H9 (cell line): ENCODE measurements around the gene TMEM225. TPM values are rescaled to one million over a fixed set of nuclear protein-coding genes. Genes with fewer than 3 reads are reported as not detected.

Experiments
- DNase-seq: peaks from one replicate; pipeline ENCODE4 v3.0.0-alpha.2; 2017
- H2AFZ ChIP-seq: one replicate; pipeline ENCODE4 v1.6.1; 2013; ENCODE audit warnings: mild to moderate bottlenecking, low read length, control low read depth, moderate library complexity
- H2AK5ac ChIP-seq: 2 replicates; pipeline ENCODE4 v1.6.1; 2013; ENCODE audit warnings: low read length, control low read depth, mixed read lengths; ENCODE audit not compliant: insufficient read length
- H2BK120ac ChIP-seq: one replicate; pipeline ENCODE4 v1.6.1; 2013; ENCODE audit warnings: low read depth, mild to moderate bottlenecking, low read length, control low read depth, inconsistent platforms; ENCODE audit not compliant: poor library complexity, severe bottlenecking
- H2BK12ac ChIP-seq: 2 replicates; pipeline ENCODE4 v1.6.1; 2013; ENCODE audit warnings: low read length, control low read depth, mixed read lengths, low read depth; ENCODE audit not compliant: insufficient read length
- H2BK15ac ChIP-seq: 2 replicates; pipeline ENCODE4 v1.6.1; 2013; ENCODE audit warnings: low read depth, low read length, control low read depth
- H2BK20ac ChIP-seq: one replicate; pipeline ENCODE4 v1.6.1; 2013; ENCODE audit warnings: low read depth, mild to moderate bottlenecking, low read length, control low read depth, inconsistent platforms; ENCODE audit not compliant: poor library complexity, severe bottlenecking
- H2BK5ac ChIP-seq: 2 replicates; pipeline ENCODE4 v1.6.1; 2013; ENCODE audit warnings: low read length, control low read depth, mixed read lengths; ENCODE audit not compliant: insufficient read length
- H3K14ac ChIP-seq: 2 replicates; pipeline ENCODE4 v1.6.1; 2013; ENCODE audit warnings: low read length, control low read depth; ENCODE audit not compliant: insufficient read depth
- H3K18ac ChIP-seq: 2 replicates; pipeline ENCODE4 v1.6.1; 2013; ENCODE audit warnings: low read depth, mild to moderate bottlenecking, mixed read lengths, low read length, control low read depth; ENCODE audit not compliant: insufficient read length
- H3K23ac ChIP-seq: 2 replicates; pipeline ENCODE4 v1.6.1; 2013; ENCODE audit warnings: low read length, control low read depth, mixed read lengths, low read depth; ENCODE audit not compliant: insufficient read length
- H3K23me2 ChIP-seq: 2 replicates; pipeline ENCODE4 v1.6.1; 2013; ENCODE audit warnings: low read depth, mild to moderate bottlenecking, mixed read lengths, low read length, control low read depth; ENCODE audit not compliant: insufficient read length, poor library complexity, severe bottlenecking
- H3K27ac ChIP-seq: 2 replicates; pipeline ENCODE4 v1.5.1; 2013; ENCODE audit warnings: low read length, control low read depth, mixed read lengths, low read depth; ENCODE audit not compliant: insufficient read length
- H3K27me3 ChIP-seq: 2 replicates; pipeline ENCODE4 v1.6.1; 2013; ENCODE audit warnings: low read length, control low read depth, inconsistent platforms; ENCODE audit not compliant: insufficient read depth
- H3K4ac ChIP-seq: 2 replicates; pipeline ENCODE4 v1.6.1; 2013; ENCODE audit warnings: low read depth, mild to moderate bottlenecking, control low read depth, inconsistent platforms, low read length, moderate library complexity
- H3K4me1 ChIP-seq: 2 replicates; pipeline ENCODE4 v1.6.1; 2013; ENCODE audit warnings: low read length, control low read depth, inconsistent platforms; ENCODE audit not compliant: insufficient read depth
- H3K4me2 ChIP-seq: 2 replicates; pipeline ENCODE4 v1.6.1; 2013; ENCODE audit warnings: low read length, control low read depth, mixed read lengths; ENCODE audit not compliant: insufficient read length, insufficient read depth
- H3K56ac ChIP-seq: 2 replicates; pipeline ENCODE4 v1.6.1; 2013; ENCODE audit warnings: low read depth, mild to moderate bottlenecking, mixed read lengths, low read length, control low read depth; ENCODE audit not compliant: insufficient read length
- H3K79me1 ChIP-seq: 2 replicates; pipeline ENCODE4 v1.6.1; 2013; ENCODE audit warnings: low read depth, mild to moderate bottlenecking, moderate library complexity, low read length, control low read depth, inconsistent platforms; ENCODE audit not compliant: insufficient read depth, poor library complexity, severe bottlenecking
- H3K79me2 ChIP-seq: 2 replicates; pipeline ENCODE4 v1.6.1; 2013; ENCODE audit warnings: low read length, control low read depth, inconsistent platforms; ENCODE audit not compliant: insufficient read depth
- H3K9ac ChIP-seq: 2 replicates; pipeline ENCODE4 v1.6.1; 2013; ENCODE audit warnings: low read length, control low read depth, mixed read lengths; ENCODE audit not compliant: insufficient read length; ENCODE audit errors: extremely low read depth
- H3K9me3 ChIP-seq: one replicate; pipeline ENCODE4 v1.6.1; 2013; ENCODE audit warnings: low read depth, low read length, inconsistent platforms; ENCODE audit not compliant: control insufficient read depth
- H3T11ph ChIP-seq: one replicate; pipeline ENCODE4 v1.6.1; 2013; ENCODE audit warnings: mild to moderate bottlenecking, low read length, control low read depth, inconsistent platforms
- H4K20me1 ChIP-seq: one replicate; pipeline ENCODE4 v1.6.1; 2013; ENCODE audit not compliant: control insufficient read depth, insufficient read length, insufficient read depth
- H4K5ac ChIP-seq: 2 replicates; pipeline ENCODE4 v1.6.1; 2013; ENCODE audit warnings: low read depth, mild to moderate bottlenecking, mixed read lengths, low read length, control low read depth; ENCODE audit not compliant: insufficient read length
- H4K8ac ChIP-seq: replicated peaks from 2 replicates; pipeline ENCODE4 v1.6.1; 2013; ENCODE audit warnings: low read length, control low read depth, mixed read lengths, low read depth; ENCODE audit not compliant: insufficient read length
- H4K91ac ChIP-seq: 2 replicates; pipeline ENCODE4 v1.6.1; 2013; ENCODE audit warnings: low read depth, mild to moderate bottlenecking, moderate library complexity, mixed read lengths, low read length, control low read depth; ENCODE audit not compliant: insufficient read length
- H3K27ac Mint-ChIP-seq, 3 experiments: 2 replicates in 2 of 3; 3 replicates in 1 of 3; pipeline ENCODE4 v1.8.0; 2020 to 2021; ENCODE audit warnings: mixed read lengths in 3 of 3, mild to moderate bottlenecking in 1 of 3, moderate library complexity in 1 of 3
- H3K27me3 Mint-ChIP-seq: 2 replicates; pipeline ENCODE4 v1.8.0; 2021; ENCODE audit warnings: low read depth, mild to moderate bottlenecking, moderate library complexity, mixed read lengths
- H3K36me3 Mint-ChIP-seq, 3 experiments: 2 replicates in 2 of 3; 3 replicates in 1 of 3; pipeline ENCODE4 v1.8.0; 2020 to 2021; ENCODE audit warnings: low read depth in 3 of 3, mixed read lengths in 3 of 3; ENCODE audit not compliant: insufficient read depth in 1 of 3
- H3K4me1 Mint-ChIP-seq, 2 experiments: 2 replicates each; pipeline ENCODE4 v1.8.0; 2020; ENCODE audit warnings: mixed read lengths in 2 of 2
- H3K4me3 Mint-ChIP-seq, 2 experiments: 2 replicates in 1 of 2; 3 replicates in 1 of 2; pipeline ENCODE4 v1.8.0; 2020 to 2021; ENCODE audit warnings: mild to moderate bottlenecking in 2 of 2, mixed read lengths in 2 of 2, moderate library complexity in 1 of 2
- H3K9me3 Mint-ChIP-seq, 2 experiments: 2 replicates in 1 of 2; 3 replicates in 1 of 2; pipeline ENCODE4 v1.8.0; 2020; ENCODE audit warnings: mild to moderate bottlenecking in 2 of 2, mixed read lengths in 2 of 2, moderate library complexity in 1 of 2
- CTCF ChIP-seq: fragments of 200-600 bp; sonication (generic); conservative IDR thresholded peaks from 3 replicates; pipeline ENCODE4 v1.8.0; 2021; ENCODE audit warnings: antibody characterized with exemption, mild to moderate bottlenecking
- WGBS: extraction: QIAGEN DNeasy Blood & Tissue Kit; methylation state at CpG from one replicate; pipeline ENCODE4 v1.1.7; 2013; ENCODE audit warnings: missing lambda C conversion rate, low lambda C conversion rate, mixed read lengths; ENCODE audit not compliant: insufficient read length; ENCODE audit errors: extremely low coverage; 5-methylcytosine and 5-hydroxymethylcytosine counted together
- long read RNA-seq: library from polyadenylated mRNA; unstranded; transcript quantifications from one replicate; pipeline ENCODE4 v2.0.0, GENCODE V29; 2020
- total RNA-seq: library from RNA; stranded (reverse); gene quantifications from 2 replicates; pipeline ENCODE4 v1.2.1, GENCODE V29; 2021

TMEM225 gene, protein sequence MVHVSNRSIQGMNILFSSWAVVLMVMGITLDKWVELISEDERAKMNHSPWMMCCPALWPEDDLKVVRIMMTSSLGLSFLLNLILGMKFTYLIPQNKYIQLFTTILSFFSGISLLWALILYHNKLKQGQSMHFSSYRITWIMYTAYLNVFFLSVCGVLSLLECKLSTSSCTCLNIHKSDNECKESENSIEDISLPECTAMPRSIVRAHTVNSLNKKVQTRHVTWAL
- not detected in 2 replicates for total RNA-seq
- long read RNA-seq, result 0 reads

DNA sequence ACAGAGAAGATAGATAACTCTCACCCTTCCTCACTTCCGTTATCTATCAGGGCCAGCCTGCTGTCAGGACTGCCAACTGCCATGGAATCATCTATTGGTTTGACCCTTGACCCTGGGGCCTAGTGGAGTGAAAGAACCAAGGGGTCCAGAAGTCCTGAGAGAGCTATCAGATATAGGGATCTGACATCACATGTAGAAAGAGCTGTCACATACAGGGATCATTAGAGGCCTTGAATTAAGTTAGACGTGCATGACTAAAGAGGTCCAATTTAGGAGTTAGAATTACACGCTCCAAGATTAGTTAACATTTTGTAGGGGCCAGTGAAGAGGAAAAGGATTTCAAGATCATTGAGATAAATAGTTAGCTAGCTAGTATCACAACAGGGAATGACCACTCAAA, at the start of gene TMEM225:
TMEM225 (minus strand) TSS at position 101 of the 400 bp plus-strand sequence. CDS start 245 bp downstream, outside the sequence.
- WGBS, result no CpG with 5 or more reads among the region's 3 CpGs
- no peak within 1 kb of the TSS for H4K8ac ChIP-seq
- Mint-ChIP-seq H3K27me3 (no peaks in the 10 kb centered on the region), H3K4me3 (no peak within 1 kb of the TSS), H3K4me1 (no peaks in the 10 kb centered on the region), H3K9me3 (no peaks in the 10 kb centered on the region), H3K27ac (no peak within 1 kb of the TSS), H3K36me3 (no peaks in the 10 kb centered on the region)
- H2AFZ ChIP-seq, result no peak within 1 kb of the TSS
- H2AK5ac ChIP-seq, result no peak within 1 kb of the TSS
- no peak within 1 kb of the TSS for H2BK12ac ChIP-seq
- no peaks in the 10 kb centered on the region for H3K9me3 ChIP-seq
- H3K23me2 ChIP-seq, result no peaks in the 10 kb centered on the region
- H4K5ac ChIP-seq, result no peak within 1 kb of the TSS
- no peak within 1 kb of the TSS for H3K56ac ChIP-seq
- H2BK20ac ChIP-seq, result no peak within 1 kb of the TSS
- H4K20me1 ChIP-seq, result no peaks in the 10 kb centered on the region
- no peak within 1 kb of the TSS for H3K9ac ChIP-seq
- TF ChIP-seq CTCF, result no peak
- no peak for DNase-seq
- no peak within 1 kb of the TSS for H3T11ph ChIP-seq
- H3K4me2 ChIP-seq, result no peak within 1 kb of the TSS
- no peak within 1 kb of the TSS for H3K23ac ChIP-seq
- H2BK5ac ChIP-seq, result no peak within 1 kb of the TSS
- H2BK15ac ChIP-seq, result no peak within 1 kb of the TSS
- no peaks in the 10 kb centered on the region for H3K4me1 ChIP-seq
- H4K91ac ChIP-seq, result no peak within 1 kb of the TSS
- H3K14ac ChIP-seq, result no peak within 1 kb of the TSS
- no peaks in the 10 kb centered on the region for H3K79me2 ChIP-seq
- H3K27me3 ChIP-seq, result no peaks in the 10 kb centered on the region
- H3K18ac ChIP-seq, result no peak within 1 kb of the TSS
- no peak within 1 kb of the TSS for H3K27ac ChIP-seq
- no peaks in the 10 kb centered on the region for H3K79me1 ChIP-seq
- H3K4ac ChIP-seq, result no peak within 1 kb of the TSS
- no peak within 1 kb of the TSS for H2BK120ac ChIP-seq
